GM13977 (cell line): ENCODE results near the gene NPHP1.

Source experiments
- DNase-seq: peaks from one replicate; pipeline ENCODE4 v3.0.0; 2012; ENCODE audit warnings: low spot score
- in situ Hi-C: fragments of 300-500 bp; cut with MboI; formaldehyde crosslinking; loops from one replicate; pipeline ENCODE4 v1.12.0; 2022; ENCODE audit warnings: low sequenced_read_pairs, low pct_unique_long_range_greater_than_20kb, mixed read lengths, inconsistent platforms; ENCODE audit not compliant: unreplicated experiment
- TF ChIP-seq, protein P1 (sequence below): IDR thresholded peaks from 2 replicates; pipeline ENCODE4 v1.5.1; 2012; ENCODE audit warnings: mild to moderate bottlenecking, control low read depth; ENCODE audit not compliant: insufficient read depth; ENCODE audit errors: extremely low read depth, missing control alignments

Gene NPHP1

DNA sequence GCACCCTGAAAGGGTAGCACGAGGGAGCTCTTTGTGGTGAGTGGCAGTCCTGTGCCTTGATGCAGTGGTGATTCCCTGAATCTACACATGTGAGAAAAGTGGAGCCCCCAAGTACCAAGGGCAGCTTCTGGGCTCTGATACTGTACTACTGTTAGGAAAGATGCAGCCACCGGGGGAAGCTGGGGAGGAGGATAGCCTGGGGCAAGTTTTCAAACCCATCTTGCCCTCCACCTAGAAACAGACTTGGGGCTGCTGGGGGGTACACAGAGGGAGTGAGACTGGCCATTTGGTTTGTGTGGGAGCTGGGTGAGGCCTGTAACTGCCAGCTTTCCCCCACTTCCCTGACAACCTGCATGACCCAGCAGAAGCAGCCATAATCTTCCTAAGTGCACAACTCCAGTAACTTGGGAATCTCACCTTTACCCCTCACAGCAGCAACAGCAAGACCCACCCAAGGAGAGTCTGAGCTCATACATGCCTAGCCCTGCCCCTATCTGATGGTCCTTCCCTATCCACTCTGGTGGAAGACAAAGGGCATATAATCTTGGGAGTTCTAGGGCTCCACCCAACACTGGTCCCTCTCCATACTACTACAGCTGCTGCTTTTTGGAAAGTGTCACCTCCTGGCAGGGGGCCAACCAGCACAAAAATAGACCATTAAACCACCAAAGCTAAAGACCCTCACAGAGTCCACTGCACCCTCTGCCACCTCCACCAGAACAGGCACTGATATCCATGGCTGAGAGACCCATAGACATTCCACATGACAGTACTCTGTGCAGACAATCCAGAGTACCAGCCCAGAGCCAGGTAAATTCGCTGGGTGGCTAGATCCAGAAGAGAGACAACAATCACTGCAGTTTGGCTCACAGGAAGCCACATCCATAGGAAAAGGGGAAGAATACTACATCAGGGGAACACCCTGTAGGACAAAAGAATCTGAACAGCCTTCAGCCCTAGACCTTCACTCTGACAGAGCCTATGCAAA lies 97.4 kb downstream of the NPHP1 start:
- TF ChIP-seq, protein P1, sequence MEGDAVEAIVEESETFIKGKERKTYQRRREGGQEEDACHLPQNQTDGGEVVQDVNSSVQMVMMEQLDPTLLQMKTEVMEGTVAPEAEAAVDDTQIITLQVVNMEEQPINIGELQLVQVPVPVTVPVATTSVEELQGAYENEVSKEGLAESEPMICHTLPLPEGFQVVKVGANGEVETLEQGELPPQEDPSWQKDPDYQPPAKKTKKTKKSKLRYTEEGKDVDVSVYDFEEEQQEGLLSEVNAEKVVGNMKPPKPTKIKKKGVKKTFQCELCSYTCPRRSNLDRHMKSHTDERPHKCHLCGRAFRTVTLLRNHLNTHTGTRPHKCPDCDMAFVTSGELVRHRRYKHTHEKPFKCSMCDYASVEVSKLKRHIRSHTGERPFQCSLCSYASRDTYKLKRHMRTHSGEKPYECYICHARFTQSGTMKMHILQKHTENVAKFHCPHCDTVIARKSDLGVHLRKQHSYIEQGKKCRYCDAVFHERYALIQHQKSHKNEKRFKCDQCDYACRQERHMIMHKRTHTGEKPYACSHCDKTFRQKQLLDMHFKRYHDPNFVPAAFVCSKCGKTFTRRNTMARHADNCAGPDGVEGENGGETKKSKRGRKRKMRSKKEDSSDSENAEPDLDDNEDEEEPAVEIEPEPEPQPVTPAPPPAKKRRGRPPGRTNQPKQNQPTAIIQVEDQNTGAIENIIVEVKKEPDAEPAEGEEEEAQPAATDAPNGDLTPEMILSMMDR, result no peak
- no peak for DNase-seq

DNA sequence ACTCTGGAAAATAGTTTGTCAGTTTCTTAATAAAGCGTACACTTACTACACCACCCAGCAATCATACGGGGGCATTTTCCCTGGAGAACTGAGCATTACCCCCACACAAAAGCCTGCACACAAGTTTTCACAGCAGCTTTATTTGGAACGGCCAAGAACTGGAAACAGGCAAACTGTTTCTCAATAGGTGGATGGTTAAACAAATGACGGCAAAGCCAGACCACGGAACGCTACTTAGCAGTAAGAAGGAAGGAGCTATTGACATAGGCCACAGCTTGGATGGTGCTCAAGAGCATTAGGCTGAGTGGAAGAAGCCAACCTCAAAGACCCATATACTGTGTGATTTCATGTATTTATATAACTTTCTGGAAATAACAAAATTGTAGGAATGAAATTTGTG lies 98.2 kb downstream of the NPHP1 start:
- TF ChIP-seq, protein P1, result no peak
- in situ Hi-C loops, result no loop called here
- no peak for DNase-seq

More for the DNA sequence above, 97.4 kb downstream of the NPHP1 start:
- in situ Hi-C loops, result no loop called here

DNA sequence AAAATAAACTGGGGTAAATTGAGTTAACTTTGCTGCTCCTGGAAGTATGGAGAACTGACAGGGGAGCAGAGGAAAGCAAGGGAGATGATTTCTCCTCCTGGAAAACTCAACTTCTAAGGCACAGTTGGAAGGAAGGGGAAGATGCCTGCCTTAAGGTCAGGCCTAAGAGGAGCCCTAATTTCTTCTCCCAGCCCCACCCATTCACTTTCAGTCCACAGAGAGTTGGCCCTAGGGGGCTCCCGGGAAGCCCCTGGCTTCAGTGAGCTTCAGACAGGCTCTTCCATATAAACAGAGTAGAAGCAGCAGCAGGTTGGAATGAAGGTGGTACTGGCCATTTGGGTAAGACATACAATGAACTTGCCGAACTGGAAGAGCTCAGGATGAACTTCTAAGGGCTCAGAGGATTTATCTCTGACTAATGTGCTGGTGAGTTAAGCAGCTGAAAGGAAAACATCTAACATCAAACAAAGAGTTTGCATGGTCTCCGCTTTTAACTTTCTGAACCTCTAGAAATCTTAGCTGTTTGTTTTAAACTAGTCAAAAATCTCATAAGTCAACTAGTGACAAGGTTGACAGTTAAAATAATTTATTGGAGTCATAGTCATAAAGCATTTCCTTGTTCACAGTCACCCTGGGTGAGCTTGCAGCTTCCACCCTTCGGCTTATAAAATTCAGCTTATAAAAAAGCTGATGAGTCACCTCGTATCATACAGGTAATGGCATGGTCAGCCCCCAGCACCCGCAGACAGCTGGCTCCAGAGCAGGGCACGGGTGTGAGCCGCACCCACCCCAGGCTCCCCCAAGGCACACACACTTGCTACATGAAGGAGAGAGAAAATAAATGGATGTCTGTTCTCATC lies 99.0 kb downstream of the NPHP1 start:
- in situ Hi-C loops, result no loop called here
- TF ChIP-seq, protein P1, result no peak
- DNase-seq, result no peak

DNA sequence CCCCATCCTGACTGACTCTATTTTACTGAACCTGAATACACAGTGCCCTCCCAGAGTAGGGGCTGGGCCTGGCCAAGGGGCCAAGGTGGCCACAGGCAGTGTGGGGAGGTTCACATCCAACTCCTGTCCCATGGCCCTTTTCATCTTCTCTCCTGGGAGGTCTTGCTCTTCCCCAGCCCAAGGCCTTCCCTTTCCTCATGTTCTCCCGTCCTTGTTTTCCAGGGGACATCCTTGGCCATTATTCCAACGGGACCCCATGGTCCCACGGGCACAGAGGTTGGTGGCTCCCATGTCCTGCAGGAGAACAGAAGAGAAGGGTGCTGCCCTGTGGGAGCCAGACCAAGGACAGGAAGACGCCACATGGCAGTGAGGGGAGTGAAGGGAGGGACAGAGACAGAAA lies 99.6 kb downstream of the NPHP1 start:
- TF ChIP-seq, protein P1, result no peak
- no peak for DNase-seq
- in situ Hi-C loops, result no loop called here

DNA sequence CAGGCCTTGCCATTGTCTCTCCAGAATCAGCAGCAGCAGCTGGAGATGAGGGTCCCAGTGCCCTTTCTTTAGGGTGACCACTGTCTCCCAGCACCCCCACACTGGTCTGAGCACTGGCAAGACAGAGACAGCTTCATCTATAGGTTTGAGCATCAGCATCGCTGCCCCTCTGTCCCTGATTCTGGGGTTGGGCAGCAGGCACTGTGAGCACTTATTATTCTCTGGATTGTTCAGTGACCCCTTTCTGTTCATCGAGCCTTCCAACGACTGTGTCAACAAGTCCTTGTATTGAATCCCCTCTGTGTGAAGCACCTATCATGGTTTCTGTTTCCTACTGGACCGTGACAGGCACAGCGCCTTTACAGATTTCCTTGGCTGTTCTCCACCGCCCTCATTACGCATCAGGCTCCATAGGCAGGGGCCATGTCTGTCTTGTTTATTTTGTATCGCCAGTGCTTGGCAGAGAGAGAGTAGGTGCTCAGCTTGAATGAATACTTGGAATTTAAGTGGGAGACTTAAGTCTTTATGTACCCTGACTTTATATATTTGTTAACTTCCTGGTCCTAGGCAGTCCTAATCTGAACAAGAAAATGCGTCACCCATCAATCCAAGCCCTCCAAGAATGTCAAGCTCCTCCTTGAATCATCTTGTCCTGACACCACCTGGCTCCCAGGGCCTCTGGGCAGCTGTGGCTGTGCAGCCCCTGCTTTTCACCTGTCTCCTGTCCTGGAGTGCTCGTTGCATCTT lies 100.6 kb downstream of the NPHP1 start:
- TF ChIP-seq, protein P1, result no peak
- DNase-seq, result no peak
- in situ Hi-C loops, result no loop called here
